Fibroblast of villous mesenchyme (primary cell): ENCODE data around the gene JMJD4. TPM values are rescaled to one million over a fixed set of nuclear protein-coding genes. Genes with fewer than 3 reads are reported as not detected.

ENCODE experiments used
- DNase-seq: peaks from one replicate; pipeline ENCODE4 v3.0.0-alpha.2; 2010; ENCODE audit warnings: low read depth
- H3K4me3 ChIP-seq: 2 replicates; pipeline ENCODE4 v1.5.1; 2011; ENCODE audit warnings: low read depth, mild to moderate bottlenecking, low read length
- CTCF ChIP-seq: IDR thresholded peaks from 2 replicates; pipeline ENCODE4 v1.5.1; 2012; ENCODE audit warnings: low read depth, mild to moderate bottlenecking, low read length; ENCODE audit not compliant: insufficient read depth
- total RNA-seq: library from RNA; depleted of rRNA; stranded (reverse); fragments of >200 nt; gene quantifications from 2 replicates; pipeline ENCODE4 v1.2.3, GENCODE V29; 2012

JMJD4 gene
- total RNA-seq, 1 donor: 25.5 TPM

GRCh38 chr1:227729144-227729880 lies 5.8 kb downstream of the JMJD4 start:
- no peak for DNase-seq
- TF ChIP-seq CTCF: no peak
- peak overlapping the region; percentile 72 for H3K4me3 ChIP-seq

- peak overlapping the region; percentile 72 for H3K4me3 ChIP-seq
- DNase-seq: no peak
- TF ChIP-seq CTCF: no peak
These were observed 6.3 kb downstream of the JMJD4 start for GRCh38 chr1:227728892-227729143.

GRCh38 chr1:227728059-227728891 lies 6.8 kb downstream of the JMJD4 start:
- peak overlapping the region; percentile 72 for H3K4me3 ChIP-seq
- peak; percentile 61 for DNase-seq
- no peak for TF ChIP-seq CTCF

- H3K4me3 ChIP-seq: no peak overlapping the region
- DNase-seq: no peak
- TF ChIP-seq CTCF: no peak
These were observed 8.0 kb downstream of the JMJD4 start for GRCh38 chr1:227726924-227727599.

GRCh38 chr1:227726318-227726717 lies 8.8 kb downstream of the JMJD4 start:
- no peak overlapping the region for H3K4me3 ChIP-seq
- no peak for DNase-seq
- TF ChIP-seq CTCF: no peak

GRCh38 chr1:227725046-227725445 lies 10.1 kb downstream of the JMJD4 start:
- no peak for DNase-seq
- no peak overlapping the region for H3K4me3 ChIP-seq
- no peak for TF ChIP-seq CTCF
